ENCODE measurements around the gene H19. TPM values are rescaled to one million over a fixed set of nuclear protein-coding genes. Genes with fewer than 3 reads are reported as not detected.

Gene H19
- total RNA-seq, 6 experiments from 2014 or later: 0.25 to 0.33 TPM; not detected in 4

DNA sequence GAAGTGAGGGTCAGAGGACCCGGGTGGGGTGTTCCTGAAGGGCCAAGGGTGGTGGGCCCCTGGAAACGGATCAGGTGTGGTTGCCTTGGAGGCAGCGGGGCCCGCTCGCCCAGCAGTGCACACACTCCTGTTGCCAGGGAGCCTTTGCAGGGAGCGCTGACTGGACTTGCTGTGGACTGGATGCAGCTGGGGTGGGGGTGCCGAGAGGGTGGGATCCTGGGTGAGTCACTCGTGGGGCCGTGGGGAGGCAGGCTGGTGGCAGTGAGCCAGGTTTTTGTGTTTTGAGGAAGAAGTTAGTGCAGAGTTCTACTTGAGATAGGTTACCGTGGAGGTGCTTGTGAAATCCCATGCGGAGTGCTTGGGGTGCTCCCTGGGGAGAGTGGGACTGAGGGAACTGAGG lies 49.3 kb downstream of the H19 start:
- no peak for DNase-seq
- Mint-ChIP-seq H3K27me3 (ENCODE audit: insufficient read depth) (no peaks in the 10 kb centered on the region), H3K4me1 (ENCODE audit: low read depth) (no peaks in the 10 kb centered on the region), H3K27ac (no peak overlapping the region), H3K9me3 (no peaks in the 10 kb centered on the region), H3K4me3 (no peak overlapping the region), H3K36me3 (ENCODE audit: low read depth) (no peaks in the 10 kb centered on the region)
- TF ChIP-seq, protein P1, sequence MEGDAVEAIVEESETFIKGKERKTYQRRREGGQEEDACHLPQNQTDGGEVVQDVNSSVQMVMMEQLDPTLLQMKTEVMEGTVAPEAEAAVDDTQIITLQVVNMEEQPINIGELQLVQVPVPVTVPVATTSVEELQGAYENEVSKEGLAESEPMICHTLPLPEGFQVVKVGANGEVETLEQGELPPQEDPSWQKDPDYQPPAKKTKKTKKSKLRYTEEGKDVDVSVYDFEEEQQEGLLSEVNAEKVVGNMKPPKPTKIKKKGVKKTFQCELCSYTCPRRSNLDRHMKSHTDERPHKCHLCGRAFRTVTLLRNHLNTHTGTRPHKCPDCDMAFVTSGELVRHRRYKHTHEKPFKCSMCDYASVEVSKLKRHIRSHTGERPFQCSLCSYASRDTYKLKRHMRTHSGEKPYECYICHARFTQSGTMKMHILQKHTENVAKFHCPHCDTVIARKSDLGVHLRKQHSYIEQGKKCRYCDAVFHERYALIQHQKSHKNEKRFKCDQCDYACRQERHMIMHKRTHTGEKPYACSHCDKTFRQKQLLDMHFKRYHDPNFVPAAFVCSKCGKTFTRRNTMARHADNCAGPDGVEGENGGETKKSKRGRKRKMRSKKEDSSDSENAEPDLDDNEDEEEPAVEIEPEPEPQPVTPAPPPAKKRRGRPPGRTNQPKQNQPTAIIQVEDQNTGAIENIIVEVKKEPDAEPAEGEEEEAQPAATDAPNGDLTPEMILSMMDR (IDR thresholded peaks at IDR 0.05): no peak

DNA sequence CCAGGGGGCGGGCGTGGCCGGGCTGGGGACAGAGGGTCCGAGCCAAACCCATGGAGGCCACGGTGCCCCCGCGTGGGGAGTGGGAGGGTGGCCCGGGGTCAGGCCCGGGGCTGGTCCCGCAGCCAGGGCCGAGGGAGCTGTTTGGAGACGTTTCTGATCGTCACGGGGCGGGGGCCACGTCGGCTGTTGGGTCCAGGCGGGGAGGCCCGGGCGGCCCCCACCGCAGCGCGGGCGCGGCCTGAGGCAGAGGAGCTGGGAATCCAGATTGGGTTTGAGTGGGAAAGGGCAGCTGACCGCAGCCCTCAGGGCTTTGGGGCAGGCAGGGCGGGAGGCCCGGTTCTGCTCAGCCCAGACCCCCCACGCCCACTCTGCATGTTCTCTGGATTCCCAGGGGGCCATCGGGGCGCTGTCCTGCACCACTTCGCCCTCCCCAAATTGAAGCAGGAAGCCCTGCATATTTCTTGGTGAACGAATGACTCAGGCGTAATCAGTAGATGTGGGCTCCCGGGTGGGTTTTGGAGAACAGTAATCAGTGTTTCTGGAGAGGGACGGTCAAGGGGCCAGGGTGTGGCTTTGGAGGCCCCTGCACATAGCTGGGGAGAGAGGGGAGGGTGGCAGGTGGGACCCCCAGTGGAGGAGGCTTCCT lies 49.9 kb downstream of the H19 start:
- Mint-ChIP-seq H3K27me3 (ENCODE audit: insufficient read depth) (no peaks in the 10 kb centered on the region), H3K27ac (no peak overlapping the region), H3K4me3 (no peak overlapping the region), H3K36me3 (ENCODE audit: low read depth) (no peaks in the 10 kb centered on the region), H3K9me3 (no peaks in the 10 kb centered on the region), H3K4me1 (ENCODE audit: low read depth) (no peaks in the 10 kb centered on the region)
- TF ChIP-seq, protein P1 (IDR thresholded peaks at IDR 0.05): no peak
- DNase-seq: no peak

DNA sequence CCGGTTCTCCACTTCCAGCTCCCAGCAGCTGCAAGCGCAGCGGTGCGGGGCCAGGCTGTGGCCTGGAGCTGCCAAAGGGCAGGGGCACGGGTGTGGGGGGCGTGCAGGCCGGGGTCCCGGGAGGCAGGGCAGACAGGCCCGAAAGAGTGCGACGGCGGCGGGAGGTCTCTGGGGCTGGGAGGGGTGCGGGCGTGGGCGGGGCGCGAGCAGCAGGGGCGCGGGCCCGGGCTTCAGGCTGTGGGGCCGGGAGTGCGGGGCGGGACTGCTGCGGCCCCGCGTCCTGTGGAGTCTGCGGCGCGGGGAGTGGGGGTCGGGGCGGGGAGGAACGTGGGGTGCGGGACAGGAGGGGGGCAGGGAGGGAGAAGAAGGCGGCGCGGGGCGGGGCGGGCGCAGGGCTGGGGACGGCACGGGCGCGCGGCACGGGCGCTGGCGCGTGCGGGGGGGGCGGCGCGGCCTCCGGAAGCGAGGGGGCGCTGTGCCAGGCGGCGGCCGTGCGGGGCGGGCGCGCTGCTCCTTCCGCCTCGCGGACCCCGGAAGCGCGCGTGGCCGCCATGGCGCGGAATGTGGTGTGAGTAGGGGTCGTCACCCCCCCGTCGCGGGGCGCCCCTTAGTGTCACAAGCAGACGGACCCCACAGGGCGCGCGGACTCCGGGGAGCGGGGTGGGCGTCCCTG lies 50.7 kb downstream of the H19 start, which contains the start of gene MRPL23:
Gene MRPL23 (plus strand): TSS at position 521 of the 673 bp plus-strand sequence. CDS start 31 bp downstream, at position 552.
- Mint-ChIP-seq H3K27me3 (ENCODE audit: insufficient read depth) (no peaks in the 10 kb centered on the region), H3K4me3 (no peak within 1 kb of the TSS), H3K4me1 (ENCODE audit: low read depth) (no peaks in the 10 kb centered on the region), H3K27ac (no peak within 1 kb of the TSS), H3K36me3 (ENCODE audit: low read depth) (no peaks in the 10 kb centered on the region), H3K9me3 (no peaks in the 10 kb centered on the region)
- TF ChIP-seq, protein P1 (IDR thresholded peaks at IDR 0.05): no peak
- no peak for DNase-seq

Other genes starting within 250 kb of the H19 start
- under 1 TPM; 0.21 to 0.71 (median 0.45) TPM for gene IFITM10, start 247.2 kb downstream of the H19 start, total RNA-seq (2021; fragmentation: NEBNext Ultra II Directional; extraction: Animal tissue kit (Norgen Biotek cat#: 25700))
- gene CTSD, start 233.9 kb downstream of the H19 start, total RNA-seq (2021; fragmentation: NEBNext Ultra II Directional; extraction: Animal tissue kit (Norgen Biotek cat#: 25700)): 100 to 1,000 TPM; 212 to 240 (median 229) TPM
- not detected for gene SYT8, start 162.9 kb downstream of the H19 start, total RNA-seq (2021; fragmentation: NEBNext Ultra II Directional; extraction: Animal tissue kit (Norgen Biotek cat#: 25700))
- not detected for gene TNNI2, start 158.9 kb downstream of the H19 start, total RNA-seq (2021; fragmentation: NEBNext Ultra II Directional; extraction: Animal tissue kit (Norgen Biotek cat#: 25700))
- 1 to 10 TPM in 1 of 6 experiments, under 1 TPM in 3, not detected in 2; 0.18 to 2.6 (median 0.27) TPM for gene LSP1, start 144.8 kb downstream of the H19 start, total RNA-seq (2021; fragmentation: NEBNext Ultra II Directional; extraction: Animal tissue kit (Norgen Biotek cat#: 25700))
- not detected for gene PRR33, start 105.9 kb downstream of the H19 start, total RNA-seq (2021; fragmentation: NEBNext Ultra II Directional; extraction: Animal tissue kit (Norgen Biotek cat#: 25700))
- not detected for gene TNNT3, start 78.1 kb downstream of the H19 start, total RNA-seq (2021; fragmentation: NEBNext Ultra II Directional; extraction: Animal tissue kit (Norgen Biotek cat#: 25700))
- 100 to 1,000 TPM in 4 of 6 experiments, 10 to 100 TPM in 2; 83.8 to 116 (median 110) TPM for gene MRPL23, start 50.5 kb downstream of the H19 start, total RNA-seq (2021; fragmentation: NEBNext Ultra II Directional; extraction: Animal tissue kit (Norgen Biotek cat#: 25700))
- 1 to 10 TPM in 5 of 6 experiments, under 1 TPM in 1; 0.90 to 2.6 (median 2.0) TPM for gene IGF2, start 141.5 kb upstream of the H19 start, total RNA-seq (2021; fragmentation: NEBNext Ultra II Directional; extraction: Animal tissue kit (Norgen Biotek cat#: 25700))
- not detected for gene INS, start 163.4 kb upstream of the H19 start, total RNA-seq (2021; fragmentation: NEBNext Ultra II Directional; extraction: Animal tissue kit (Norgen Biotek cat#: 25700))
- not detected for gene TH, start 174.0 kb upstream of the H19 start, total RNA-seq (2021; fragmentation: NEBNext Ultra II Directional; extraction: Animal tissue kit (Norgen Biotek cat#: 25700))

Measured in HFFc6 (cell line).